GM10266 (cell line): Measurements from ENCODE around the gene ARL15.

ENCODE experiments used
- DNase-seq: peaks from one replicate; pipeline ENCODE4 v3.0.0; 2012; ENCODE audit errors: extremely low spot score
- TF ChIP-seq, protein P1 (sequence below): IDR thresholded peaks from 2 replicates; pipeline ENCODE4 v1.5.1; 2012; ENCODE audit warnings: mild to moderate bottlenecking, low read depth; ENCODE audit not compliant: control insufficient read depth, insufficient read depth; ENCODE audit errors: missing control alignments

The ARL15 gene

DNA sequence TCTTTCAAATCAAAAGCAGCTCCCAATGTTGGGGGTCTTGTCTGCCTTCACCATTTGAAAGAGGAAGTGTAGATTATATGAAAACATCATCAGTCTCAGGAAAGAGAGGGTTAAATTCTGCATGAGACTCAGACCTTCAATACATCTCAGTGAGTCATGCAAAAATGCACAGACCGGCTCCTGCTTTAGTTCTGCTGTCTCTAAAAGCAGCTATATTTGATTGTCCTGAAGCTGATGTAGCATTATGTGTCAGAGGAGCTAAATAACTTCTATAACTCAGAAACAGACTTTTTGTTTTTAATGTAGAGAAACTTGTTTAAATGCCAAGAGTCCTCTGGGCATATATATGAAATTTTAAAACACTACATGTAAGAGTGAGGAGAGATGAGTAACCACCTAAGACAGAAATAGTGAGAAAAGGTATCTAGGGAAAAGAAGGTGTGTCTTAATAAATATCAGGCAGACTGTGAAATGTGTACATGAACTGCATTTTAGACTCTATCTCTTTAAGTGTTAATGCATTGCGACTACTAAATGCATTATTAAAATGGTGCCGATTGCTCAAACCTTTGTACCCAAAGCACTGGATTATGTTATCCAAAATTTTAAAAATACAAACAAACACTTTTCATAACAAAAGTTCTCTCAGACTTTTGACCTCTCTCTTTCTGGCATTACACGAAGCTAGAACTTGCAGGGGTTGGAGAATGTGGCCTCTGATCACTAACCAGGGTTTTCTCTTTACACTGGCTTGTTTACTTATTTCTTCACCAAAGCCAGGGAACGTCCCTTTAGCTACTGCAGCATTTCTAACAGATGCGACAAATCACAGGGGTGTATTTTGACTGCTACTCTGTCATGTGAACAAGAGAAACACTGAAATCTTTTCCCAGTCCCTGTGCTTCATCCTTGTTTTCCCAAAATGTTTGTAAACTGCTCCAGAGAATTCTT is 302.3 kb downstream of the ARL15 start:
- no peak for DNase-seq

GRCh38 chr5:54004697-54005096 is 305.7 kb downstream of the ARL15 start:
- TF ChIP-seq, protein P1, sequence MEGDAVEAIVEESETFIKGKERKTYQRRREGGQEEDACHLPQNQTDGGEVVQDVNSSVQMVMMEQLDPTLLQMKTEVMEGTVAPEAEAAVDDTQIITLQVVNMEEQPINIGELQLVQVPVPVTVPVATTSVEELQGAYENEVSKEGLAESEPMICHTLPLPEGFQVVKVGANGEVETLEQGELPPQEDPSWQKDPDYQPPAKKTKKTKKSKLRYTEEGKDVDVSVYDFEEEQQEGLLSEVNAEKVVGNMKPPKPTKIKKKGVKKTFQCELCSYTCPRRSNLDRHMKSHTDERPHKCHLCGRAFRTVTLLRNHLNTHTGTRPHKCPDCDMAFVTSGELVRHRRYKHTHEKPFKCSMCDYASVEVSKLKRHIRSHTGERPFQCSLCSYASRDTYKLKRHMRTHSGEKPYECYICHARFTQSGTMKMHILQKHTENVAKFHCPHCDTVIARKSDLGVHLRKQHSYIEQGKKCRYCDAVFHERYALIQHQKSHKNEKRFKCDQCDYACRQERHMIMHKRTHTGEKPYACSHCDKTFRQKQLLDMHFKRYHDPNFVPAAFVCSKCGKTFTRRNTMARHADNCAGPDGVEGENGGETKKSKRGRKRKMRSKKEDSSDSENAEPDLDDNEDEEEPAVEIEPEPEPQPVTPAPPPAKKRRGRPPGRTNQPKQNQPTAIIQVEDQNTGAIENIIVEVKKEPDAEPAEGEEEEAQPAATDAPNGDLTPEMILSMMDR = no peak
- DNase-seq = no peak

More for the DNA sequence above, 302.3 kb downstream of the ARL15 start:
- TF ChIP-seq, protein P1 = no peak

DNA sequence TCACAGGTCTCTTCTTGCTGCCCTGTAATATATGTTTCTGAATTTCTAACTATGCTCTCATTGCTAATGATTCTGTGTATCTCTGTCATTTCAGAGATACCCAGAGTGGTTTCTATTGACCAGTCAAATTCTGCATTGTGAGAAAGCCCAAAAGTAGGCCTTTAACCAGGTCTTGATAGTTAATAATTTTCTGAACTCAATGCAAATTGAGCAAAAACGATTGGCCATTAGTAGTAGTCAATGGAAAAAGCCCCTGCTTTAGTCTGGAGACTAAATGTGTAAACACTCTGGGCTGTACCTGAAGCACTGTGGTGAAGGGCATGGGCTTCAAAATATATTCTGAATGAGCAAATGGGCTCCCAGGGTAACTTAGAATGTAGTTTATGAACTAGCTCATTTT is 307.6 kb downstream of the ARL15 start:
- TF ChIP-seq, protein P1 = no peak
- no peak for DNase-seq

- TF ChIP-seq, protein P1 = no peak
- no peak for DNase-seq
Observed at GRCh38 chr5:54001976-54002775, 308.2 kb downstream of the ARL15 start.

DNA sequence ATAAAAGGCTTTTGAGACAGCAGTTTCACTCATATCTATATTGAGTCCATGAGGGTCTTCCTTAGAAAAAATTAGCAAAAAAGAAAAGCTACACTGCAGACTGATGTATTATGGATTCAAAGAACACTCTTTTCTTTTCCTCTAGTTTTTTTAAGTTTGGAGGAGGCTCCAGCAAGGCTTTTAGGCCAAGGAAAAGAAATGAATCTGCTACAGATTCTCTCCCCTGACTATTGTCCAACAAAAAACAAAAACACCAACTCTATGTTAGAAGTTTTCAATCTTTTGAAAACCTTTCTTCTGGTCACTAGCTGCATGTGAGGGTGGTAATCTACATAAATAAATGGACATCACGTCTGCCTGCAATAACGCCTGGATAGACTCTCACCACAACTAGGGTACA is 310.4 kb downstream of the ARL15 start:
- no peak for DNase-seq
- TF ChIP-seq, protein P1 = no peak

DNA sequence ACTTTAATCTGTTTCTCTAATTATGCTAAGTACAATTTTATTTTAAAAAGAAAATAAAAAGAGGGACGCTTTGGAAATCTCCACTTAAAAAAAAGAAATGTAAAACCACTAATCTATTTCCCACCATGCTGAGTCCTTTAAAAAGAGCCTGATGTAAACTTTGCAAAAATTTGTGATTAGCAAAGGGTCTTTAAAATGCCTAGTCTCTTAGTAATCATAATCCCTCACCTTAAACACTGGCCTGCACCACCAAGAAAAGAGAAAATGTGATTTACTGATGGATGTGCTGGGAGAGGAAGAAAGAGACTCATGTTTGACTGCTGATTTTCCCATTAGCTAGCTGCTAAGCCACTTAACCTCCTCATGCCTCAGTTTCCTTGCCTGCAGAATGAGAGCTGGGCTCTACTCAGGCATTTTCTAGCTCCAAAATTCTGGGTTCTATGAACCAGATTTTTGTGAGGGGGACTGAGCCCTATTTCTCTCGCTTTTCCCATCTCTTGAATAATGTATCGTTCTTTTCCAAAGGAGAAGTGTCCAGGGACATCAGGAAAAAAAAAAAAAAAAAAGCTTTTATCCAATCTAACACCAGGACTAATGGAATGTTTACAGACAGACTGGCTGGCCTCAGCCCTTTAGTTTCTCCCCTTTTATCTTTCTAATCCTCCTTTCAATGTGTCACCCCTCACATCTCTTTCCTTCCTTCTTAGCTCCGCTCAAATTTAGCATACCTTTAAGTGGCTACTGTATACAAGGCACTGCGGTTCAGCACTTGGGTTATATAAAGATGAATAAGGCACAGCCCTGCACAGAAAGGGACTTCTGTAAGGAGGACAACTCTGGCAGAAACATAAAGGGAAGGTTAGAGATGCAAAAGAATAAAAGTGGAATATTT is 312.4 kb downstream of the ARL15 start:
- TF ChIP-seq, protein P1 = no peak
- no peak for DNase-seq
